Body of pancreas (tissue), 4 donors: ENCODE data around the gene PA2G4.

Experiments used
- CTCF ChIP-seq, 7 experiments: fragments of 450-650 bp in 4 of 7; fragments of 200-600 bp in 3 of 7; sonication (generic) in 3 of 7; IDR thresholded peaks; one replicate each; pipeline ENCODE4 v1.5.1; 2016 to 2019; ENCODE audit warnings: antibody characterized with exemption in 7 of 7
- POLR2A ChIP-seq, 3 donors: fragments of 450-650 bp; IDR thresholded peaks; one replicate each; pipeline ENCODE4 v1.6.1; 2016; ENCODE audit warnings: antibody characterized with exemption in 3 of 3, mild to moderate bottlenecking in 2 of 3

DNA sequence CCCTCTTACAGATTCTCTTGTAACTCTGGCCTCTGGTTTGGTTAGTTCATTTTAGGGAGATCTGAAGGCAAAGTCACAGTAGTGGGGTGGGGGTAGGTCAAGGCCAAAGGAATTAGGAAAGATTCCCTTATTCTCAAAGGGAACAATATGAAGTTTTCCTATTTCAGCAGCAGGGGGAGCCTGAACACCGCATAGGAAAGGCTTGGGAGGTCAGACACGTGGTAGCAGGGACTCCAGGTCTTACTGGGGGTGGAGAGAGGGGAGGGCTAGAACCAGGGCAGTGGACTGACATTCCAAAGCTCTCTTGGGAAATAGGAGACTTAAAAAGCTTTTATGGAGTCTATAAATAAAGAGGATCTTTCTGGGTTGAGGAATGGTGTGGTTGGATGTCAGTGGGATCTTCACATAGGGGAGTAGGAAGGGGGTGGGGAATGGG, 15.0 kb downstream of the PA2G4 start:
- TF ChIP-seq CTCF (IDR thresholded peaks at IDR 0.05) (peak; percentile 66 to 96 (median 90)), POLR2A (IDR thresholded peaks at IDR 0.05) (no peak)
